Right lung (tissue), 5 donors: ENCODE measurements around the gene LRIG2. TPM values are rescaled to one million over a fixed set of nuclear protein-coding genes. Genes with fewer than 3 reads are reported as not detected.
"Not testable (repeated sequence)": the region's sequence is repeated elsewhere in the genome, so short reads cannot be mapped to it uniquely, and the experiment has no call there.

Source experiments
- DNase-seq, 2 donors: peaks; one replicate each; pipeline ENCODE4 v3.0.0-alpha.2; 2013
- polyA plus RNA-seq, 5 donors: library from polyadenylated mRNA; unstranded; fragments of 120-200 nt; gene quantifications; one replicate each; pipeline versions ENCODE4 v1.2.1 to v1.2.3, GENCODE V29; 2013; ENCODE audit warnings: inconsistent platforms in 1 of 5, low replicate concordance in 1 of 5; ENCODE audit not compliant: insufficient read length in 5 of 5, insufficient read depth in 1 of 5

Gene LRIG2
- polyA plus RNA-seq, 5 donors = 13.0 to 25.1 (median 18.7) TPM

- no peak for DNase-seq
Observed at GRCh38 chr1:113058941-113059706, 13.9 kb upstream of the LRIG2 start.

DNA sequence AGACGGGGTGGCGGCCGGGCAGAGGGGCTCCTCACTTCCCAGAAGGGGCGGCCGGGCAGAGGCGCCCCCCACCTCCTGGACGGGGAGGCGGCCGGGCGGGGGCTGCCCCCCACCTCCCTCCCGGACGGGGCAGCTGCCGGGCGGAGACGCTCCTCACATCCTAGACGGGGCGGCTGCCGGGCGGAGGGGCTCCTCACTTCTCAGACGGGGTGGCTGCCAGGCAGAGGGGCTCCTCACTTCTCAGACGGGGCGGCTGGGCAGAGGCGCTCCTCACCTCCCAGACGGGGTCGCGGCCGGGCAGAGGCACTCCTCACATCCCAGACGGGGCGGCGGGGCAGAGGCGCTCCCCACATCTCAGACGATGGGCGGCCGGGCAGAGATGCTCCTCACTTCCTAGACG is 9.5 kb upstream of the LRIG2 start:
- not testable (repeated sequence) for DNase-seq

DNA sequence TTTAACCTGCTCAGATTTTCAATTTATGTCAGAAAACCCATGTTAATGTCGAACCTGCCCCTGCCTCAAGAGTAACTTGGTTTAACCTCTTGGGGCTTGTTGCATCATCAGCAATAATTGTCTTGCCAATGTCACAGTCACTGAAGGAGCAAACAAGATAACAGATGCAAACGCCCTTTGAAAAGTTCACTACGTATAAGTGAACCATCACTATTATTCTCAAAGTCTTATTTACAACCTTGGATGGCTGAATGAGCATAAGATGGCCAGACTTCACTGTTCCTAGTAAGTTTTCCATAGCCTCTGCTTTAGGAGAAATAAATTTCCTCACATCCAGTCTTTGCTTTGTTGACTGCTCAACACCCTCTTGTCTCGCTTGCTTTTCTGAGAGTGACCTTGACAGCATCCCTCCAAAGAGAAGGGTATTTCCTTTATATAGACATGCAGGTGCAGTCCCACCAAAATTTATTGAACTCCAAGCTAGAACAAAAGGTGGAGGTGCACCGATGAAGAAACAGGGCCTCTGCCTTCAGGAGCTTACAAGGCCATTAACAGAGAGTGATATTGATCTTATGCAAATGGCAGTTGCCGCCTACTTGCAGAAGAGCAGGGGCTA is 749 bp upstream of the LRIG2 start:
- DNase-seq = no peak

DNA sequence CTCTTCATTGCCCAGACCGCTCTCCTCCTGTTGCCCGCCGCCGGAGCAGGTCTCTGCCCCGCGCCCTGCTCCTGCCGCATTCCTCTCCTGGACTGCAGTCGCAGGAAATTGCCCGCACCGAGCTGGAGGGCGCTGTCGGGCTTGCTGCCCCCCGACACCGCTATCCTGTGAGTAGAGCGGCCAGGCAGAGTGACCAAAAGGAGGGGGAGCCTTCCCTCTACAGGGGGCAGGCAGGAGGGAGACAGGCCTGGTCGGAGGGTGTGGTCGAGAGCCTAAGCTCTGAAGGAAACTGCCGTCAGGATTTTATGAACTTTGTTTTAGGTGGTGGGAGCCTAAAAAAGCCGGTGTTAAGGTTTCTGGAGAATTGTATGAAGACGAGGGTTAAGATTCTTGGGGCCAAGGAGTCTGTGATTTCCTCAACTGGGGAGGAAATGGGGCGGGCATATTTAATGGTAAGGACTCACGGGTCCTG is 517 bp downstream of the LRIG2 start:
- DNase-seq = no peak

DNA sequence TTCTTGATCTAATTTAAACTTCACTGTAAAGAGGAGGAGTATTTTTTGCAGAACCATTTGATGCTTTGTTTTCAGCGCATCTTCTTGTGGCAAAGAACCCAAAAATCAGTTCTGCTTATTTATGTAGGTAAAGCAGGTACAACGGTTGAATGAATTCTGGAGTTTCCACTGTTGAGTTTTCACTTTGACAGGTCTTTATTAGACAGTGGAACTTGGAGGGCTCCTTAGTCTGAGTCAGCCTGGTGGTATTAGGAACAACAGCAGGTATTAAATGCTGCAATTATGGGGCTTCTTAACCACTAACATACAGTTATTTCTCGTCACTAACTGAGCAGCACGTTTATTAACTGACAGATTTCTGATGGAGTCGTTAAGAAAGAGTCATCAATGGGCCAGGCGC is 1.2 kb downstream of the LRIG2 start:
- DNase-seq = no peak

- not testable (repeated sequence) for DNase-seq
Observed at GRCh38 chr1:113077978-113078377, 5.0 kb downstream of the LRIG2 start.

DNA sequence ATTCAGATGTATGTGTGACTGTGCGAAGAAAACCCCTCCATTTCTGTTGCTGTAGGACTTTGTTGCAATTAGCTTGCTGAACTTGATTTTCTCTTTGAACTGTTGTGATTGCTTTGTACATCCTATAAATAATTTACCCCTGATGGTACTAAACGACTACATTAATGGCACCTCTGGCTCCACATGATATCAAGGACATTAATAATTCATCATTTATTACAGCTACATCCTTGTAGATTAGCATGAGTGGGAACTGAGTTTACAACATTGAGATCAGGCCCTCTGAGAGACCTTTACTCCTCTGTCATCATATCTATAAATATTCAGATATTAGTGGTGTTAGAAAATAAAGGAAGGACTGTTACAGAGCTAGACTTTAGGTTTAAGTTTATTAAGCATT is 13.5 kb downstream of the LRIG2 start:
- no peak for DNase-seq

DNA sequence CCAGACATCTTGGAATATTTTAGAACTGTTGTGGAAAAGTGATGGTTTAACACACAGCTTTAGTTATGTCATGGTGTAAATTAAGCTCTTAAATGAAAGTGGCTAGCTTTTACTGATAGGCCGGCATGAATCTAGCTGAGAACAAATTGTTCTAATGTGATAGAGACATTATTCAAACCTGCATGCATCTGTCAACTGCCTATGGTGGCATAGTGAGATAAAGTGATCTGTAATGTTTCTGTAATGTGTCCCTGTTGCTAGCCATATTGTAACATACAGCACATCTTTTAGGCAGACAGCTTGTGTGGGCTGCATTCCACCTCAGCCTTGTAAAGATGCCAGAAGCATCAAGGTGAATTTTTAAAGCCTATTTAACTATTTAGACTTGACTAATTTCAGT is 16.0 kb downstream of the LRIG2 start:
- DNase-seq = no peak

GRCh38 chr1:113090051-113090450 is 17.1 kb downstream of the LRIG2 start:
- no peak for DNase-seq

- DNase-seq = no peak
Observed at GRCh38 chr1:113091988-113092594, 19.1 kb downstream of the LRIG2 start.

GRCh38 chr1:113094506-113094905 is 21.5 kb downstream of the LRIG2 start:
- no peak for DNase-seq

DNA sequence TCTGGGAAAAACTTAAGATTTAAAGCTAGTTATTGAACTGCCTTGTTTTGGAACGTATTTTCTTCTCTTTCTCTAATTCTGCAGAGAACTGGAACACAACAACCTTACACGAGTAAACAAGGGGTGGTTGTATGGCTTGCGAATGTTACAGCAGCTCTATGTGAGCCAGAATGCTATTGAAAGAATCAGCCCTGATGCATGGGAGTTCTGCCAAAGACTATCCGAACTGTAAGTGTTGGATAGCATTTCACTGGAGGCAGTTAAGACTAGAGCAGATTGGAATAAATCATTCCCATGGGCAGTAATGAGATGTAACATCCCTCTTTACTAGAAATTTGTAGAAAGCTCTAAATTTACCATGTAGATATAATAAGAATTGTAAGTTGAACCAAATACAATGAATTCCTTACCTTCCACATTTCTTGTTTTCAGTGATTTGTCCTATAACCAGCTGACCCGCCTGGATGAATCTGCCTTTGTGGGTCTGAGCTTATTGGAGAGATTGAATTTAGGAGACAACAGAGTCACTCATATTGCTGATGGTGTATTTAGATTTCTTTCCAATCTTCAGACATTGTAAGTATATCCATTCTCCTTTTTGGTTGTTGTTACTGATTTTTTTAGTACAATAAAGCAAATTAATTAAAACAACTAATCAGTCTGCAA is 22.9 kb downstream of the LRIG2 start:
- no peak for DNase-seq

DNA sequence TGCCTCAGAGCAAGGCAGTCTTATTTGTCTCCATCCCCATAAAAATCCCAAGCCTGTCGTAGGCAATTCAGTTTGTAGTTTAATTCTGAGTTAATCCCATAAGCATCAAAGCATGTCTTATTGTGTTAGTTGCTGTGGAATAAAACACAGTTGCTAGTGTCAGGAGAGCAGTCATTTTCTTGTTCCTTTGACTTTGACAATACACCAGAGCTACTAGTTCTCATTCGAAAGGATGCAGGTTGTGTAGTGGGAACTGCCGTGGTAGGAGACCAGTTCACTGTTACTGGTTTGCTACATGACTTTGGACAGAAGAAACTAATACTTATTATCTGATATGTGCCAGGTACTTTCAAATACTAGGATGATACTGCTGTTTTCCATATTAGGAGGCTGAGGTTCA is 23.5 kb downstream of the LRIG2 start:
- no peak for DNase-seq

GRCh38 chr1:113101588-113101987 is 28.6 kb downstream of the LRIG2 start:
- no peak for DNase-seq

GRCh38 chr1:113103048-113103447 is 30.1 kb downstream of the LRIG2 start:
- DNase-seq = no peak

- DNase-seq = no peak
Observed at GRCh38 chr1:113103977-113104376, 31.0 kb downstream of the LRIG2 start.

DNA sequence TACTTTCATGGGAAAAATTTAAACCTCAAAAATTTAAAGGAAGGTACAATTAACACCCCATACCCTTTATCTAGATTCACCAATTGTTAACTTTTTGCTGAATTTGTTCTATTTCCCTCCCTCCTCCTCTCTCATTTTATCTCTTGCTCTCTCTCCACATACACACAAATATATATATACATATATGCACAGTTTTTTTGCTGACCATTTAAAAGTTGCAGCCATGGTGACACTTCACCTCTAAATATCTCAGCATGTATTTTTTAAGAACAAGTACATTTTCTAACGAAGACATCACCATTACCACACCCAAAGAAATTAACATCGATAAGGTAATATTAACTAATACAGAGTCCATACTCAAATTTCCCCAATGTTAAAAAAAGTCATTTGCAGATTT is 33.9 kb downstream of the LRIG2 start:
- no peak for DNase-seq

DNA sequence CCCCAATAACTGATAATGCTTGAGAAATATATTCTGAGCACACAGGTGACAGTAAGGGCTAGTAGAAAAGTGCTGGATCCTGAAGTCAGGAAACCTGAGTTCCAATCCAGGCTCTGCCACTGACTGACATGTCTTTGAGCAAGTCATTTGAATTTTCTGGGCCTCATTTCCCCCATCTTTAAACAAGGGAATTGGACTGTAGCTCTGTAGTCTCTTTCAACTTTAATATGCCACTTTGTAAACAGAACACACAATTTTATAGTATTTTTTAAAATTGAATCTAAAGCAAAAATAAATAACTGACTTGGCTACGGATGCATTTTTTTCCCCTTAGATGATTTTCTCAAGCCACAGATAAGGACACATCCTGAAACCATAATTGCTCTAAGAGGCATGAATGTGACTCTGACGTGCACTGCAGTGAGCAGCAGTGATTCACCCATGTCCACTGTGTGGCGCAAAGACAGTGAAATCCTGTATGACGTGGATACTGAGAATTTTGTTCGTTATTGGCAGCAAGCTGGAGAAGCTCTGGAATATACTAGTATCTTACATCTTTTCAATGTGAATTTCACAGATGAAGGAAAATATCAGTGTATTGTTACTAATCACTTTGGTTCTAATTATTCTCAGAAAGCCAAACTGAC is 37.0 kb downstream of the LRIG2 start:
- no peak for DNase-seq

DNA sequence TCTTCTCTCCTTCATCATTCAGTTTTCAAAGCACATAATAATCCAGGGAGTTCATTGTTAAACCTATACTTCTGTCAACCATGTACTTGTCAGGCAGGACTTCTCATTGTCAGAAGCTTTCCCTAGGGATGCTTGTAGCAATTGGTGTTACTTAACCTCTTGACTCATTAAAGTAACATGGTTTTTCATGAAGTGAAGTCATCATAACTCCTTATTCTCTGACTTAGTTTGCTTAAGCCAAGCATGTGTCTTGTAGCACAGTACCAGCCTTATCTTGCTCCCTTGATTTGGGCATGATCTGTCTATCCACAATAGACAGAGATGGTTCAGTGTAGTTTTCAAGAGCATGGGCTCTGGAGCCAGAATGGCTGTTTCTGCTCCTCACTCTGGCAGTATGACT is 45.3 kb downstream of the LRIG2 start:
- no peak for DNase-seq

GRCh38 chr1:113123737-113124136 is 50.7 kb downstream of the LRIG2 start:
- DNase-seq = no peak

- DNase-seq = no peak
Observed at GRCh38 chr1:113124366-113124765, 51.4 kb downstream of the LRIG2 start.

DNA sequence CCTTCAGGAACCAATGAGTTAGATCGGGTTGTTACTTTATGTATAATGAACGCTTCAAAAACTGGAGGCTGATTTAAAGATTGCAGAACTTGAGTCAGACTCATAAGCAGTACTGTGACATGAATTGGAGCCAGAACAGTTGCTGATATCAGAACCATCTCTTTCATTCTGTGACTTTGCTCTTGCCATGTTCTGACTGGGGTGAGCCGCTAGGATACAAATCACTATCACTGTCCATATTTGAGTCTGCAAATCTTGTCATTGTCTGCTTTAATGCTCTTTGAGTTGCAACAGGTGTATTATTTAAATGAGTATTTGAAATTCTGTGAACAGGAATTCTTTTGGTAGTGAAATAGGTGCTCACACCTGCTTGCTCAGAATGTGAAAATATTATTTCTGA is 52.5 kb downstream of the LRIG2 start:
- no peak for DNase-seq
